DOHH2 (cell line): ENCODE measurements around the gene NCF4.

Source experiments
- H3F3A ChIP-seq: fragments of 200-600 bp; sonication (generic), shearing (Covaris generic); 2 replicates; pipeline ENCODE4 v1.6.0; 2016; ENCODE audit warnings: antibody characterized with exemption, mild to moderate bottlenecking; ENCODE audit not compliant: control insufficient read depth, insufficient read depth
- H3K27ac ChIP-seq: fragments of 200-600 bp; sonication (generic); 2 replicates; pipeline ENCODE4 v1.5.1; 2014; ENCODE audit warnings: low read depth, mild to moderate bottlenecking, low read length, moderate library complexity
- H3K27me3 ChIP-seq: fragments of 200-600 bp; sonication (generic); 2 replicates; pipeline ENCODE4 v1.6.1; 2014; ENCODE audit warnings: mild to moderate bottlenecking, low read length, mixed read lengths; ENCODE audit not compliant: control insufficient read depth
- H3K36me3 ChIP-seq: fragments of 200-600 bp; sonication (generic); 2 replicates; pipeline ENCODE4 v1.6.1; 2014; ENCODE audit warnings: mild to moderate bottlenecking, low read length, moderate library complexity, mixed read lengths; ENCODE audit not compliant: control insufficient read depth
- H3K4me1 ChIP-seq: fragments of 200-600 bp; sonication (generic); 2 replicates; pipeline ENCODE4 v1.6.1; 2014; ENCODE audit warnings: mild to moderate bottlenecking, low read length, mixed read lengths; ENCODE audit not compliant: control insufficient read depth
- H3K4me2 ChIP-seq: fragments of 200-600 bp; sonication (generic); 2 replicates; pipeline ENCODE4 v1.6.0; 2014; ENCODE audit warnings: mild to moderate bottlenecking, low read length, moderate library complexity
- H3K4me3 ChIP-seq: fragments of 200-600 bp; sonication (generic); 2 replicates; pipeline ENCODE4 v1.5.1; 2014; ENCODE audit warnings: mild to moderate bottlenecking, low read length, mixed read lengths
- H3K79me2 ChIP-seq: fragments of 200-600 bp; sonication (generic); 2 replicates; pipeline ENCODE4 v1.6.1; 2014; ENCODE audit warnings: mild to moderate bottlenecking, low read length, mixed read lengths; ENCODE audit not compliant: control insufficient read depth
- H3K9me2 ChIP-seq: fragments of 200-600 bp; sonication (generic); replicated peaks from 2 replicates; pipeline ENCODE4 v1.6.1; 2014; ENCODE audit warnings: mild to moderate bottlenecking, low read length, mixed read lengths; ENCODE audit not compliant: control insufficient read depth
- H3K9me3 ChIP-seq: fragments of 200-600 bp; sonication (generic); 2 replicates; pipeline ENCODE4 v1.6.1; 2014; ENCODE audit warnings: antibody characterized with exemption, low read length, mixed read lengths; ENCODE audit not compliant: control insufficient read depth, insufficient read depth
- H4K20me1 ChIP-seq: fragments of 200-600 bp; sonication (generic); 2 replicates; pipeline ENCODE4 v1.6.0; 2014; ENCODE audit warnings: low read depth, mild to moderate bottlenecking, antibody characterized with exemption, low read length, moderate library complexity; ENCODE audit not compliant: control insufficient read depth, insufficient read depth
- EZH2phosphoT487 ChIP-seq: fragments of 200-600 bp; sonication (generic); IDR thresholded peaks from 2 replicates; pipeline ENCODE4 v1.6.1; 2017; ENCODE audit warnings: borderline replicate concordance, mild to moderate bottlenecking, antibody characterized with exemption, low read length, moderate library complexity, mixed read lengths
- TF ChIP-seq, protein P1 (sequence below): fragments of 200-600 bp; sonication (generic); IDR thresholded peaks from one replicate; pipeline ENCODE4 v1.5.1; 2014; ENCODE audit warnings: antibody characterized with exemption, mild to moderate bottlenecking, low read depth, low read length; ENCODE audit not compliant: poor library complexity, severe bottlenecking

Gene NCF4

DNA sequence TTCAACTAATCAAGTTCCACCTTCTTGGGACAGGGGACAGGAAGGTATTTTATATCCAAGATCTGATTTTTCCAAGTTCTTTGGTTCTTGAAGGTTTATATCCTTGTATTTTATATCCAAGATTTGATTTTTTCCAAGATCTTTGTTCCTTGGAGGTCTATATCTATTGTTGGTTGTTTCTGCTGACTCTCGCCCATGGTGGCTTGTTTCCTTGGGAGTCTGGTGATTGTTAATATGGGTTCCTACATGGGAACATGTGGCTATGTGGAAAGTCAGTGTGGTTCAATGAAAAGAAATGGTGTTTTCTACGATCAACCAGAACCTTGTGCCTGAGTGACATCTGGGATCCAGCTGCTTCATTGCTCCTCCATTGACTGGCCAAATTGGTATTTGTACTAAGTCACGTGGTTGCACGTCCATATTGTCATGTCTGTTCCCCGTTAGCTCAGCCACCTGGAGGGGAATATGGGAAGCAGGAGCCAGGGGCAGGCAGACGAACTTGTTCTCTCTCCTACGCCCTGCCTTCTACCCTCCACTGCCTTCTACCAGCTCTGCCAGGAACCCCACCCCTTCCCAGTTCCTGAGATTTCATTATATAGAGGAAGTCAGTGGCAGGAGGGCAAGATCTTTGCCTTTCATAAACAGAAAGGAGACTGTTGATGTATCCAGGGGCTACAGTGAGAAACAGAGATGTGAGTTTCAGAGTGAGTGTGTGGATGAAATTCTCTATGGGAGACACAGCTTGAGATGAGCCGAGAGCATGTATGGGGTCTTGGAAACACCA is 41.5 kb downstream of the NCF4 start:
- Histone ChIP-seq H3K4me3 (no peak overlapping the region), H3K27me3 (no peaks in the 10 kb centered on the region), H4K20me1 (no peaks in the 10 kb centered on the region), H3K4me2 (no peak overlapping the region), H3K9me2 (no peaks in the 10 kb centered on the region), H3F3A (peaks cover 8% of the 10 kb centered on the region), H3K9me3 (peaks cover 7% of the 10 kb centered on the region; the same call in 1 of the 2 replicates), H3K79me2 (no peaks in the 10 kb centered on the region), H3K27ac (no peak overlapping the region), H3K4me1 (peaks cover 37% of the 10 kb centered on the region), H3K36me3 (no peaks in the 10 kb centered on the region)
- TF ChIP-seq, protein P1, sequence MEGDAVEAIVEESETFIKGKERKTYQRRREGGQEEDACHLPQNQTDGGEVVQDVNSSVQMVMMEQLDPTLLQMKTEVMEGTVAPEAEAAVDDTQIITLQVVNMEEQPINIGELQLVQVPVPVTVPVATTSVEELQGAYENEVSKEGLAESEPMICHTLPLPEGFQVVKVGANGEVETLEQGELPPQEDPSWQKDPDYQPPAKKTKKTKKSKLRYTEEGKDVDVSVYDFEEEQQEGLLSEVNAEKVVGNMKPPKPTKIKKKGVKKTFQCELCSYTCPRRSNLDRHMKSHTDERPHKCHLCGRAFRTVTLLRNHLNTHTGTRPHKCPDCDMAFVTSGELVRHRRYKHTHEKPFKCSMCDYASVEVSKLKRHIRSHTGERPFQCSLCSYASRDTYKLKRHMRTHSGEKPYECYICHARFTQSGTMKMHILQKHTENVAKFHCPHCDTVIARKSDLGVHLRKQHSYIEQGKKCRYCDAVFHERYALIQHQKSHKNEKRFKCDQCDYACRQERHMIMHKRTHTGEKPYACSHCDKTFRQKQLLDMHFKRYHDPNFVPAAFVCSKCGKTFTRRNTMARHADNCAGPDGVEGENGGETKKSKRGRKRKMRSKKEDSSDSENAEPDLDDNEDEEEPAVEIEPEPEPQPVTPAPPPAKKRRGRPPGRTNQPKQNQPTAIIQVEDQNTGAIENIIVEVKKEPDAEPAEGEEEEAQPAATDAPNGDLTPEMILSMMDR, result no peak
- no peak for TF ChIP-seq EZH2phosphoT487

DNA sequence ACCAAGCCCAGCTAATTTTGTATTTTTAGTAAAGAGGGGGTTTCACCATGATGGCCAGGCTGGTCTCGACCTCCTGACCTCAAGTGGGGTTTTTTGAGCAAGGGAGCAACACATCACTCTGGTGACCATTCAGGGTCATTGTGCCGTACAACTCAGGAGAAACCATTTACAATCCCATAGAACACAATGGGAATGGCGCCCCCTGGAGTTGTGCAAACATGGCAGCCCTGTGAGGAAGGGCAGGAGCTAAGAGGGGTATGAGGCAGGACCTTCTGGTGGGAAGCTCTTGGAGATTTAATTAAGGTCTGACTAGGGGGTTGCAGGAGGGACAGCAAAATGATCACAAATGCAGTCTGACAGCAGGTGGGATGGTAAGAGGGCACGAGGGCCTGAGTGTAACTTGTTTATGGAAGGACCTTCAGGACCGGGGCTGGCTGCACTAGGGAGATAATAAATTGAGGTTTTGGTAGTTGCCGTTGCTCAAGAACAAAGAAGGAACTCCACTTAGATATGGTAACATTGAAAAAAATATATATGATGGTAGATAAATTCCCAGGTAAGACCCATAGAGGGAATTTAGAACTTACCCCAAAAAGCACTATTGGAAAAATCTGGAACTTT is 43.6 kb downstream of the NCF4 start:
- no peak overlapping the region for H3K4me2 ChIP-seq
- H3K9me2 ChIP-seq, result no peaks in the 10 kb centered on the region
- peaks cover 12% of the 10 kb centered on the region for H3F3A ChIP-seq
- H4K20me1 ChIP-seq, result no peaks in the 10 kb centered on the region
- H3K9me3 ChIP-seq, result peaks cover 7% of the 10 kb centered on the region; the same call in 1 of the 2 replicates
- peaks cover 54% of the 10 kb centered on the region for H3K4me1 ChIP-seq
- no peak for TF ChIP-seq EZH2phosphoT487
- TF ChIP-seq, protein P1, result peak; percentile 55
- H3K79me2 ChIP-seq, result no peaks in the 10 kb centered on the region
- H3K27ac ChIP-seq, result no peak overlapping the region
- H3K36me3 ChIP-seq, result no peaks in the 10 kb centered on the region
- no peak overlapping the region for H3K4me3 ChIP-seq
- no peaks in the 10 kb centered on the region for H3K27me3 ChIP-seq

DNA sequence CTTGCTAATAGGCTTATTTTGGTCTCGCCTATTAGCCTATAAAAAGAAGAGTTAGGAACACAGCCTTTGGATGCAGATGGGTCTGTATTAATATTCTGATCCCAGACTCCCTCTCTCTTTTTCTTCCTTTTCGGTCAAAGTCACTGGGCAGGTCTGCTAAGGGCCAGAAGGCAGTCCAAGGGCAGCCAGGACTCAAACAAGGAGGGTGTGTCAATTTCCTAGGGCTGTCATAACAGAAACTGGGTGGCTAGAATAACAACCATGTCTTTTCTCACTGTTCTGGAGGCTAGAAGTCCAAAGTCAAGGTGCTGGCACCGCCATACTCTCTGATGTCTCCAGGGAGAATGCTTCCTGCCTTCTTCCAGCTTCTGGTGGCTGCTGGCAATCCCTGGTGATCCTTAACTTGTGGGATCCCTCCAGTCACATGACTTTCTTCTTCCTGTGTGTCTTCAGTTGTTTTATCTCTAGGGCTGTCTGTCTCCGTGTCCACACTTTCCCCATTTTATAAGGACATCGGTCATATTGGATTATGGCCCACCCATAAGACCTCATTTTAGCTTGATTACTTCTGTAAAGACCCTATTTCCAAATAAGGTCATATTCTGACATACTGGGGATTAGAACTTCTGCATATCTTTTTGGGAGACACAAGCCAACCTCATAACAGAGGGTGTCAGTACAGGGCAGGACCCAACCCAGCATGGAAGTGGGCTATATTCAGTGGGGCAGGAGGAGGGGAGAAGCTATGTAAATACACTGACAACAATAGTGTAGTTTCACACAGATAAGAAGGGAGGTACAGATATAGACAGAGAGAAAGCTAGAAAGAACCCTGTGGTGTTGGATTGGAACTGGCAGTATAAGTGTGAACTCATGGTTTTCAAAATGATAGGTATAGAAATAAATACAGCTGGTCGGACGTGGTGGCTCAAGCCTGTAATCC is 46.7 kb downstream of the NCF4 start:
- no peak for TF ChIP-seq EZH2phosphoT487
- TF ChIP-seq, protein P1, result no peak
- Histone ChIP-seq H3K36me3 (no peaks in the 10 kb centered on the region), H3K9me2 (no peaks in the 10 kb centered on the region), H3F3A (peaks cover 13% of the 10 kb centered on the region), H3K79me2 (no peaks in the 10 kb centered on the region), H3K27me3 (peaks cover 3% of the 10 kb centered on the region; the same call in 1 of the 2 replicates), H3K9me3 (peaks cover 2% of the 10 kb centered on the region; the same call in 1 of the 2 replicates), H3K4me3 (peak overlapping the region; percentile 68), H3K4me2 (peak overlapping the region; percentile 93), H4K20me1 (no peaks in the 10 kb centered on the region), H3K27ac (peak overlapping the region; percentile 89), H3K4me1 (peaks cover 63% of the 10 kb centered on the region)
